ENCODE results near the gene EDA. TPM values are rescaled to one million over a fixed set of nuclear protein-coding genes. Genes with fewer than 3 reads are reported as not detected.

Gene EDA
- 1.2 and 1.8 TPM in 2 replicates for total RNA-seq

DNA sequence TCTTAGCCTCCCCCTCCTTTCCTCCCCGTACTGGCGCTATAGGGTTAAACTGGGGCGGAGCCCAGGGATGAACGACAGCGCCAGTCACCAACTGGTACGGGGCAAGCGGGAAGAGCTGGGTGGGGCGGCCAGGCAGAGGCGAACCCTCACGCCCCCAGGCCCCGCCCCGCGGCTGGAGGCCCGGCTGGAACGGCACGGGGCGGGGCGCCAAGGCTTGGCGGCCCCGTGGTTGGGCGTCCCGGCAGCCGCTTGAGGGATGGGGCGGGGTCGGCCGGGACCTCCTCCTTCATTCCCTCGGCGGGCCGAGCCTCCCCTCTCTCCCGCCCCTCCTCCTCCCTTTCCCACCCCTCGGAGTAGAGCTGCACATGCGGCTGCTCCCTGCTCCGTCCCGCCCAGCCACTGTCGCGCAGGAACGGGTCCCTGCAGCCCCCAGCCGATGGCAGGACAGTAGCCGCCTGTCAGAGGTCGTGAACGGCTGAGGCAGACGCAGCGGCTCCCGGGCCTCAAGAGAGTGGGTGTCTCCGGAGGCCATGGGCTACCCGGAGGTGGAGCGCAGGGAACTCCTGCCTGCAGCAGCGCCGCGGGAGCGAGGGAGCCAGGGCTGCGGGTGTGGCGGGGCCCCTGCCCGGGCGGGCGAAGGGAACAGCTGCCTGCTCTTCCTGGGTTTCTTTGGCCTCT is at the start of gene EDA:
Gene EDA, plus strand, starts transcription at position 335 of the 678 bp plus-strand sequence.
- H3K9me3 Mint-ChIP-seq: no peaks in the 10 kb centered on the region
- intact Hi-C loops (cut with micrococcal nuclease): loop anchor here (2.0 kb wide), 1 partner anchor 517 kb away; the partner anchor contains the start of gene IGBP1
- H3K36me3 Mint-ChIP-seq (ENCODE audit: low read depth): no peaks in the 10 kb centered on the region
- peak; percentile 92 for DNase-seq
- H3K27me3 Mint-ChIP-seq: peaks cover 12% of the 10 kb centered on the region
- H3K4me1 Mint-ChIP-seq: peaks cover 9% of the 10 kb centered on the region
- H3K27ac Mint-ChIP-seq: no peak within 1 kb of the TSS
- H3K4me3 Mint-ChIP-seq: peak within 1 kb of the TSS; percentile 83

GRCh38 chrX:69568828-69569227 is 47.1 kb upstream of the EDA start:
- H3K27ac Mint-ChIP-seq: no peak overlapping the region
- H3K36me3 Mint-ChIP-seq (ENCODE audit: low read depth): no peaks in the 10 kb centered on the region
- no peaks in the 10 kb centered on the region for H3K9me3 Mint-ChIP-seq
- DNase-seq: no peak
- intact Hi-C loops (cut with micrococcal nuclease): no loop called here
- no peaks in the 10 kb centered on the region for H3K27me3 Mint-ChIP-seq
- no peaks in the 10 kb centered on the region for H3K4me1 Mint-ChIP-seq
- no peak overlapping the region for H3K4me3 Mint-ChIP-seq

GRCh38 chrX:69597399-69597798 is 18.5 kb upstream of the EDA start:
- no peak overlapping the region for H3K27ac Mint-ChIP-seq
- DNase-seq: no peak
- intact Hi-C loops (cut with micrococcal nuclease): no loop called here

GRCh38 chrX:69600182-69600581 is 15.7 kb upstream of the EDA start:
- Mint-ChIP-seq H3K36me3 (ENCODE audit: low read depth) (no peaks in the 10 kb centered on the region), H3K27me3 (peaks cover 3% of the 10 kb centered on the region), H3K4me3 (no peak overlapping the region), H3K27ac (no peak overlapping the region), H3K9me3 (no peaks in the 10 kb centered on the region), H3K4me1 (no peaks in the 10 kb centered on the region)
- no peak for DNase-seq
- intact Hi-C loops (cut with micrococcal nuclease): no loop called here

More at GRCh38 chrX:69597399-69597798, 18.5 kb upstream of the EDA start:
- H3K36me3 Mint-ChIP-seq (ENCODE audit: low read depth): no peaks in the 10 kb centered on the region
- no peak overlapping the region for H3K4me3 Mint-ChIP-seq
- H3K9me3 Mint-ChIP-seq: no peaks in the 10 kb centered on the region
- no peaks in the 10 kb centered on the region for H3K4me1 Mint-ChIP-seq
- H3K27me3 Mint-ChIP-seq: peaks cover 6% of the 10 kb centered on the region

- H3K27ac Mint-ChIP-seq: no peak overlapping the region
- peaks cover 2% of the 10 kb centered on the region for H3K27me3 Mint-ChIP-seq
- H3K36me3 Mint-ChIP-seq (ENCODE audit: low read depth): no peaks in the 10 kb centered on the region
- no peaks in the 10 kb centered on the region for H3K4me1 Mint-ChIP-seq
- no peak overlapping the region for H3K4me3 Mint-ChIP-seq
- intact Hi-C loops (cut with micrococcal nuclease): no loop called here
- H3K9me3 Mint-ChIP-seq: no peaks in the 10 kb centered on the region
- DNase-seq: no peak
These were observed 12.2 kb upstream of the EDA start for GRCh38 chrX:69603566-69604194.

DNA sequence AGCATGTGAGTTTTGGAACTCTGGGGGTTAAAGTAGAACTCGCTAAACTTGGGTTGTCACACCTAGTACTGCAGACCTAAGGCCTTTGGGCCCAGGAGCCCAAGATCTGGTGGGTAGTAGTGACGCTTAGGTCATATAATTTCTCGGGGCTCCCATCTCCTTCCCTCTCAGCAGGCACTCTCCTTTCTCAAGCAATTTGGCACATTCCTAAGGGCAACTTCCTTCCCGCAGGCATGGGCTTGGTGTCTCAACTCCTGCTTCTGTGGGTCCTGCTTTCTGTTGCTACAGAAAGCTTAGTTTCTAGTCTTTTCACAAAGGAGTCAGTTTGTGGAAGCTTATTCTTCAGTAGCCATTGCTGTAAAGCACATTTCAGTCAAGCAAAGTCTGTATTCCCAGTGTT is 10.4 kb upstream of the EDA start:
- intact Hi-C loops (cut with micrococcal nuclease): no loop called here
- Mint-ChIP-seq H3K9me3 (no peaks in the 10 kb centered on the region), H3K27ac (no peak overlapping the region), H3K27me3 (peaks cover 2% of the 10 kb centered on the region), H3K36me3 (ENCODE audit: low read depth) (no peaks in the 10 kb centered on the region), H3K4me1 (no peaks in the 10 kb centered on the region), H3K4me3 (no peak overlapping the region)
- no peak for DNase-seq

DNA sequence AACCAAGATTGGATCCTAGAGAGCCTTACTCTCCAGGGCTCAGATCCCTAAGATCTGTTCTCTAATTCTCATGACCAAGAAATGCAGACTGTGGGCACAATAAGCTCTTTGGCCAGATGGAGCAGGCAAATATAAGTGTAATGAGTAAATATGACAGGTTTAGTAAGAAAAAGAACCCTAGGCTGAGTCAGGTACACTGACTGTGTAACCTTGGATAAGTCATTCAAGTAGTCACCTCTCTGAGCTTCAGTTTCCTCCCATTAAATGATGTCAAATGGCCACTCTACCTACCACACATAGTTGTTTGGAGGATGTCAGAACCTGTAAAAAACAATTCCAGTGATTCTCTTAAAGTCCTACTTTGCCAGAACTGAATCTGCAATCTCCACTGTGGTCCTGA is 8.3 kb upstream of the EDA start:
- H3K27ac Mint-ChIP-seq: no peak overlapping the region
- no peaks in the 10 kb centered on the region for H3K36me3 Mint-ChIP-seq (ENCODE audit: low read depth)
- DNase-seq: no peak
- intact Hi-C loops (cut with micrococcal nuclease): no loop called here
- H3K9me3 Mint-ChIP-seq: no peaks in the 10 kb centered on the region
- H3K4me3 Mint-ChIP-seq: no peak overlapping the region
- no peaks in the 10 kb centered on the region for H3K27me3 Mint-ChIP-seq
- no peaks in the 10 kb centered on the region for H3K4me1 Mint-ChIP-seq

GRCh38 chrX:69613946-69614345 is 2.0 kb upstream of the EDA start:
- no peak for DNase-seq
- no peak overlapping the region for H3K4me3 Mint-ChIP-seq
- H3K36me3 Mint-ChIP-seq (ENCODE audit: low read depth): no peaks in the 10 kb centered on the region
- peaks cover 1% of the 10 kb centered on the region for H3K4me1 Mint-ChIP-seq
- intact Hi-C loops (cut with micrococcal nuclease): no loop called here
- H3K27ac Mint-ChIP-seq: no peak overlapping the region
- H3K9me3 Mint-ChIP-seq: no peaks in the 10 kb centered on the region
- peaks cover 12% of the 10 kb centered on the region for H3K27me3 Mint-ChIP-seq

DNA sequence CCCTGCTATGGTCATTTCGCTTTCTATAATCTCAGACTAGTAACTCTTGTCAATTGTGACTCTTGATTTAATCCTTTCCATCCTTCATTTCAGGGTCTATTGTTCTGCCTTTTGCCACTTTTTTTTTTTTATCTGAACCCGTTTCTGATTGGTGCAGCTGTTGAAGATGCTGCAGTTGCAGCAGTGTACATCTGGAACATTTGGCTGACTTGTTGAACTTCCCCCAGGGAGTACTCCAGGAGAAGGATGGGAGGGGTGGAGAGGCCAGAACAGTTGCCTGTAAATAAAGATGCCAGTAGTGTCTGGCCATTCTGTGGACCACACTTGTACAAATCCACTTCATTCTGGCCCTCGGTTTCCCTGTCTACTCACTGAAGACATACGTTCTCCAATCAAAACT is 1.0 kb upstream of the EDA start:
- peaks cover 7% of the 10 kb centered on the region for H3K4me1 Mint-ChIP-seq
- no peaks in the 10 kb centered on the region for H3K9me3 Mint-ChIP-seq
- no peak overlapping the region for H3K27ac Mint-ChIP-seq
- no peak overlapping the region for H3K4me3 Mint-ChIP-seq
- intact Hi-C loops (cut with micrococcal nuclease): no loop called here
- H3K27me3 Mint-ChIP-seq: peaks cover 12% of the 10 kb centered on the region
- DNase-seq: no peak
- no peaks in the 10 kb centered on the region for H3K36me3 Mint-ChIP-seq (ENCODE audit: low read depth)

- peaks cover 7% of the 10 kb centered on the region for H3K4me1 Mint-ChIP-seq
- H3K4me3 Mint-ChIP-seq: peak overlapping the region; percentile 72
These were observed 571 bp upstream of the EDA start for GRCh38 chrX:69615342-69615741.

GRCh38 chrX:69616457-69617203 is 717 bp downstream of the EDA start:
- H3K4me1 Mint-ChIP-seq: peaks cover 9% of the 10 kb centered on the region
- intact Hi-C loops (cut with micrococcal nuclease): loop anchor here (2.0 kb wide), 1 partner anchor 516 kb away; the partner anchor contains the start of gene IGBP1
- DNase-seq: peak; percentile 55
- peaks cover 12% of the 10 kb centered on the region for H3K27me3 Mint-ChIP-seq
- no peak overlapping the region for H3K27ac Mint-ChIP-seq
- H3K4me3 Mint-ChIP-seq: peak overlapping the region; percentile 83
- H3K36me3 Mint-ChIP-seq (ENCODE audit: low read depth): no peaks in the 10 kb centered on the region
- no peaks in the 10 kb centered on the region for H3K9me3 Mint-ChIP-seq

More at GRCh38 chrX:69615342-69615741, 571 bp upstream of the EDA start:
- peaks cover 12% of the 10 kb centered on the region for H3K27me3 Mint-ChIP-seq
- H3K9me3 Mint-ChIP-seq: no peaks in the 10 kb centered on the region
- H3K27ac Mint-ChIP-seq: no peak overlapping the region
- DNase-seq: peak; percentile 48
- intact Hi-C loops (cut with micrococcal nuclease): no loop called here
- H3K36me3 Mint-ChIP-seq (ENCODE audit: low read depth): no peaks in the 10 kb centered on the region

GRCh38 chrX:69618803-69619202 is 2.9 kb downstream of the EDA start:
- DNase-seq: peak; percentile 57
- Mint-ChIP-seq H3K4me1 (peaks cover 9% of the 10 kb centered on the region), H3K4me3 (no peak overlapping the region), H3K27ac (no peak overlapping the region), H3K9me3 (no peaks in the 10 kb centered on the region), H3K36me3 (ENCODE audit: low read depth) (no peaks in the 10 kb centered on the region), H3K27me3 (peaks cover 12% of the 10 kb centered on the region)
- intact Hi-C loops (cut with micrococcal nuclease): loop anchor here (1.0 kb wide), 1 partner anchor 81 kb away; no protein-coding TSS in a partner anchor

- H3K36me3 Mint-ChIP-seq (ENCODE audit: low read depth): no peaks in the 10 kb centered on the region
- H3K27me3 Mint-ChIP-seq: no peaks in the 10 kb centered on the region
- H3K4me1 Mint-ChIP-seq: peaks cover 16% of the 10 kb centered on the region
- H3K9me3 Mint-ChIP-seq: no peaks in the 10 kb centered on the region
- H3K4me3 Mint-ChIP-seq: no peak overlapping the region
- intact Hi-C loops (cut with micrococcal nuclease): no loop called here
- DNase-seq: no peak
- no peak overlapping the region for H3K27ac Mint-ChIP-seq
These were observed 10.2 kb downstream of the EDA start for GRCh38 chrX:69626129-69626528.

DNA sequence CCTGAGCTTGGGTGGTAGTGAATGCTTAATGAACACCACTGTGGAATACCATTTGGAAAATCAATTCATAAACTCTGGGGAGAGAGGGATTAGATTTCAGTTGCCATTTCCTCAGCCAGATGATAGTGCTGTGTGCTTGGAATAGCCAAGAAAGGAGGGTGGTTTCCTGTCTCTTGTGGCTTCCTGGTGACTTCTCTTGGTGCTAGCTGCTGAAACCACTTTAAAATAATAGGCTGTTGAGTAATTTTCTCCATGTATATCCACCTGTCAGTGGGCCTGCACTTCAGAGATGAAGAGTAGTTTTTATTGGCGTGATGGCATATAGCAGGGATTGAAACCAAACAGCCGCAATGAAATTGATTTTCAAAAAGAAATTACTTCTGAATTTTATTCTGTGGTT is 11.8 kb downstream of the EDA start:
- peak; percentile 54 for DNase-seq
- H3K27me3 Mint-ChIP-seq: no peaks in the 10 kb centered on the region
- H3K36me3 Mint-ChIP-seq (ENCODE audit: low read depth): no peaks in the 10 kb centered on the region
- H3K27ac Mint-ChIP-seq: no peak overlapping the region
- no peak overlapping the region for H3K4me3 Mint-ChIP-seq
- intact Hi-C loops (cut with micrococcal nuclease): no loop called here
- H3K9me3 Mint-ChIP-seq: no peaks in the 10 kb centered on the region
- peaks cover 16% of the 10 kb centered on the region for H3K4me1 Mint-ChIP-seq

All from activated CD4-positive, alpha-beta T cell treated with anti-CD3 and anti-CD28 coated beads, Interleukin-2, amount 10 ng/mL, durations not matched to agents 24 days and 14 days (primary cell).